GM18907 (cell line): Measurements from ENCODE around the gene PROSER3.

Experiments
- ATAC-seq: cut with Tn5 transposase; IDR thresholded peaks from one replicate; pipeline ENCODE4 v1.9.1; 2021; ENCODE audit warnings: mild to moderate bottlenecking, moderate library complexity; ENCODE audit not compliant: unreplicated experiment

PROSER3 gene

DNA sequence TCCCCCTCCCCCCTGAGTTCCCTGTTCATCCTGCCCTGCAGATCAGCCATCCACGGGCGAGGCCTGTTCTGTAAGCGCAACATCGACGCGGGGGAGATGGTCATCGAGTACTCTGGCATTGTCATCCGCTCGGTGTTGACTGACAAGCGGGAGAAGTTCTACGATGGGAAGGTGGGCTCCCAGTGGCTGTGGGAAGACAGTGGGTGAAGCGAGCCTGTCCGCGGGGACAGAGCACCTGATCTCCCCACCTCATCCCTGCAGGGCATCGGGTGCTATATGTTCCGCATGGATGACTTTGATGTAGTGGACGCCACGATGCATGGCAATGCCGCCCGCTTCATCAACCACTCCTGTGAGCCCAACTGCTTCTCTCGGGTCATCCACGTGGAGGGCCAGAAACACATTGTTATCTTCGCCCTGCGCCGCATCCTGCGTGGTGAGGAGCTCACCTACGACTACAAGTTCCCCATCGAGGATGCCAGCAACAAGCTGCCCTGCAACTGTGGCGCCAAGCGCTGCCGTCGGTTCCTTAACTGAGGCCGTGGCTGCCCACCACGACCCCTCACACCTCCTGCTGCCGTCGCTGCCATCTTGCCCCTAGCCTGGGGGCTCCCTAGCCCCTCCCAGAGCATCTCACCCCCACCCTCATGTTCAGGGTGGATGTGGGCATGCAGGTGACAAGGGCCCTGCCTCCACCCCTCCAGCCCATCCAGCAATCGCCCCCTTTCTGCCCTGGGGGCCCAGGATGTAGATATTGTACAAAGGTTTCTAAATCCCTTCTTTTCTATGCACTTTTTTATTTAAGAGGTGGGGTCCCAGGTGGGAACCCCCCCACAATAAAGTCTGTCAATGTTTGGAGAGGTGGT lies 19.7 kb upstream of the PROSER3 start:
- no peak for ATAC-seq

DNA sequence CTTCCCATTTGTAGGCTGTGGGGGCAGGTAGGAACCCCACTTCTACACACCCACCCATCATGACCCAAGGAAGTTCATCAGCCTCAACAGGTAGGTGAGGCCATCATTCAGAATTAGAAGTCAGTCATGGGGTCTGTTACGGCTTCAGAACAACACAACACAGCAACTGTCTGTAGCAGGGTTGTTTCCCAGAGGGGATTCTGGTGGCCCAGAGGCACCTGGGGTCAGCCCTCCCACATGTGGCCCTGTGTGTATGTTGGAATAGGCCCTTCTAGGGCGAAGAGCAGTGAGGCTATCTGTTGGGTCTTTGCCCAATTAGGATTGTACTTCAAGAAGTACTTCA lies 19.1 kb upstream of the PROSER3 start:
- no peak for ATAC-seq

DNA sequence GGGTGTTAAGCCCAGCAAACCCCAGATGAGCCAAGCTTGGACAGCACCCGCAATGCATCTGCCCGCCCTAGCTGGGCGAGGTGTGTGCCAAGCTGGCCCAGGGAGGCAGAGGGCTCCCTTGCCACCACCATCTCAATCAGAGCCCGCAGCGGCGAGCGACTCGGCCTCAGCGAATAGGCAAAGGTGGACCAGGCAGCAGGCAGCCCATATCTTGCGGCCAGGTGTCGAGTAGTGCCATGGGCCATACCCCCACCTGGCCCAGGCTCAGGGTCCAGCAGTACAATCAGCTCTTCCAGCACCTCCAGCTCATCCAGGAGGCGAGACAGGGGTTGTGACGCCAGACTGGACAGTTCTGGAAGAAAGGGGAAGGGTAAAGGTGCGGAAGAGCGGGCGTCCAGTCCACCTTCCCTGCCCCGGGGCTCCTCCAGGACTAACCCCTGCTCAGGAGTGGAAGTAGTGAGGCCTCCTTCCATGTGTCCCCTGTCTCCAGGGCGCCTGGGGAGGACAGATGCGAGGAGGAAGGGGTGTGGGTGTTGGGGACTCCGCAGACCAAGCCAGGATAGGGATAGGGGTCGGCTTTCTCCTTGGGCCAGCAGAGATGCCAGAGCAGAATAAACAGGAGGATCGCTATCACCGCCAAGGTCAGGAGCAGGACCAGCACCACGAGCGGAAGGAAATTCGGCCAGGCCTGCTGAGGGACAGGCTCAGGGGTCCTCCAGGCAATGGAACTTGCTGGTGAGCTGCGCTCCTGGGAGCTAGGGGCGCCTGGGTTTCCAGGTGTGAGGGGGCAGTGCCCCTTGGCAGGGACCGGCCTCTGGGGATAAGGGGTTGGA lies 18.5 kb upstream of the PROSER3 start:
- no peak for ATAC-seq

DNA sequence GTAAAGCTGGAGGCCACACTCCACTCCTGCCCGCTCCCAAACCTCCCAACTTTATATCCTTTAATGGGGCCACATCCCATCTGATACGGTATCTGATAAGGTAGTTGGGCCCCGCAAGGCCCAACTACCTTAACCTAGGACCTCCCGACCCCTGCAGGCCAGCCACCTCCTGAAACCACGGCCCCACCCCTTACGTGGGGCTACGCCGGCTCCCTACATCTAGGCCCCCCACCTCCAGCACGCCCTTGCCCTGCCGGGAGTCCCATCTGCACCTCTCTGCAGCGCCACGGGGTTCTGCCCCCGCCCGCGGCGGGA lies 17.9 kb upstream of the PROSER3 start:
- no peak for ATAC-seq

DNA sequence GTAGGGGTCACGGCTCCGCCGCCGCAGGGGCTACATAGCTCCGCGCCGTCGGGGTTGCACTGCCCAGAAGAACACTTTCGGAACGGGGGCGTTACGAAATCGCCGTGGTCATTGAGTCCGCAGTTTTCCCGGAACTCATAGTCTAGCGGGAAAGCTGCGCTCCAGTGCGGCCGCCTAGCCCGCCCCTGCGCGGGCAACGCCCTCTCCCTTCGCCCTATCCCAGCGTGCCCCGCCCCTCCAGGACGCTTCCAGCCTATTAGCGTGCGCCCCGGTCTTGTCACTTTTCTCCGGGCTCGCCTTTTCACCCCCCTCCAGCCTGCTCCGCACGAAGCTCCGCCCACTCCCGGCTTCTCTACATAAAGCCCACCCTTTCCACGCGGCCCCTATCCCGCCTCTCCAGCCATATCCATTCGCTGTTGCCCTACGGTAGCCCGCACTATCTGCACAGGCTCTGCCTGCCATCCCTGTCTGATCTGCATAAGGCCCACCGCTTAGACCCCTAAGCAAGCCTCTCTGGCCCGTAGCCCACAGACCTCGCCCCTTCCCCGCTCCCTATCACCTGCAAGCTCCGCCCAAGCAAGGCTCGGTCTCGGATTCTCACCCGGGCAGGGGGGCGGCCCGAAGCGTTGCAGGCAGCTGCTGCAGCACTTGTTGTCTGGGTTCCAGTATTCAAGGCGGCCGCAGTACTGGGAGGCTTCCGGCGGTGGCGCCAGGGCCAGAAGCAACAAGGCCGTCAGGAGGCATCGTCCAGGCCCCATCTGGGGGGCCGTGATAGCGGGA lies 17.4 kb upstream of the PROSER3 start:
- peak; percentile 56 for ATAC-seq

DNA sequence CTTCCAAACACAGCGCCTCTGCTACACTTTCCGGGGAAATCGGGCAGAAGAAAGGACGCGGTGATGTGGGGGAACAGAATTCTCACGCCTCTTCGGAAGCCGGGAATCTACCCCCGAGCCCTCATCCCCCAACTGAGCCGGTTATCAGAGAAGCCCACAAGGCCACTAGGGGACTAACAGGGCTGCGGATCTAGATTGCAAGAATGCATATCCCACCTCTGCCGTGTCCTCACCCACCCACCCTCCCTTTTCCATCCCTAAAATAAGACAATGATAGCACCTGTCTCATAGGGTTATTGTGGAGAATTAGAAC lies 16.8 kb upstream of the PROSER3 start:
- no peak for ATAC-seq

DNA sequence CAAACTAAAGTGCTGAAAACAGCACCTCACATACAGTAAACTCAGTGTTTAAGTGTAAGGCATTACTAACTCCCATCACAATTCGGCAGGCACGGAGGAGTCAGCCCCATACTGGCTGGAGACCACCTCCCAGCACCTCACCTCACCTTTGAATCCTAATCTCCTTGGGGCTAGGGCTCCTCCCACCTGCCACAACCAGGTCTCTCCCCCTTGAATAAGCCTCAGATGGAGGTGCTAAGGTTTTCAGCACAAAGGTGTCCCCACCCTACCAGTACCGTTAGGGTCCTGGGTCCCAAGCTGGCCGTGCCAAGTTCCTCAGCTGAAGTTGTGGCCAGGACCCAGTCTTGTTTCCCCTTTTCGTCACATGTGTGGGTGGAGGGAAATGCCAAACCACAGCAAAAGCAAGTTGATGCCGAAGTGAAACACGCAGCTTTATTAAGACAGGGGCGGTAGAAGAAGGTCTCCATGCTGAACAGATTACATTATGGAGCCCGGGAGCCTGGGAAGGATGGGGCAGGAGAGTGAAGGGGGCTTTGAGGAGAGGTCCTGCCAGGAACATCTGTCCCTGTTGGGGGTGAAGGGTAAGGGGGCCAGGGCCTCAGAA lies 15.8 kb upstream of the PROSER3 start, which contains the start of gene IGFLR1:
IGFLR1 (minus strand) TSS at position 332 of the 604 bp plus-strand sequence. CDS start 1,272 bp downstream, outside the sequence.
- ATAC-seq = no peak

DNA sequence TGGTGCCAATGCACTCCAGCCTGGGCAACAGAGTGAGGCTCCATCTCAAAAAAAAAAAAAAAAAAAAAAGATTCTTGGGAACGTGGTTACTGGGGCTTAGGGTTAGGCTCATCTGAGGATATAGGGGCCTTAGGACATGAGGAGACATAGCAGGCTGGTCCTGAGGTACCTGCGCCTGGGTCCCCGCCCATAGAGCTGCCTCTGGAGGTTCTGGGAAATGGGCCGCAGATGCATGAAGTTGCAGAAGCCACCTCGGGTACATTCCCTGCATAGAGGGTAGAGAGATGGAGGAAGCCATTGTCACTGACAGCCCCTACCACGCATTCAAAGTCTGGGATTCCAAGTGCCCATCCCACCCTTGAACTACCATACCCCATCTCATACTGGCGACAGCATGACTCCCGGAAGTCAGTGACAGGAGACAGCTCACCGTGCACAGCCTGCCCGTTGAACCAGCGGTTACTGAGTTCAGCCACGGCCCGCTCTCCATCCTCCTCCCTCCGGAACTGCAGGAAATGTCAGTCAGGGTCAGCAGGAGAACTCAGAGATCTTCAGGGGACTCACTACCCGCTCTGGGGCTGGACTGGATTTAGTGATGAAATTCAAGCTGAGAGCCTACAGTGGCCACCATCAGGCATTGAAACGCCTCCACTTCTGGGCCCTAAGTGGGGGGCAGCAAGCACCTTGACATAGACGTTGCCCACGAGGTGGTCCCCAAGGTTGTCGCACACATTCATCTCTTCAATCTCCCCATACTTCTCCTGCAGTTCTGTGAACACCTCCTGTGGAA lies 14.1 kb upstream of the PROSER3 start:
- ATAC-seq = no peak

DNA sequence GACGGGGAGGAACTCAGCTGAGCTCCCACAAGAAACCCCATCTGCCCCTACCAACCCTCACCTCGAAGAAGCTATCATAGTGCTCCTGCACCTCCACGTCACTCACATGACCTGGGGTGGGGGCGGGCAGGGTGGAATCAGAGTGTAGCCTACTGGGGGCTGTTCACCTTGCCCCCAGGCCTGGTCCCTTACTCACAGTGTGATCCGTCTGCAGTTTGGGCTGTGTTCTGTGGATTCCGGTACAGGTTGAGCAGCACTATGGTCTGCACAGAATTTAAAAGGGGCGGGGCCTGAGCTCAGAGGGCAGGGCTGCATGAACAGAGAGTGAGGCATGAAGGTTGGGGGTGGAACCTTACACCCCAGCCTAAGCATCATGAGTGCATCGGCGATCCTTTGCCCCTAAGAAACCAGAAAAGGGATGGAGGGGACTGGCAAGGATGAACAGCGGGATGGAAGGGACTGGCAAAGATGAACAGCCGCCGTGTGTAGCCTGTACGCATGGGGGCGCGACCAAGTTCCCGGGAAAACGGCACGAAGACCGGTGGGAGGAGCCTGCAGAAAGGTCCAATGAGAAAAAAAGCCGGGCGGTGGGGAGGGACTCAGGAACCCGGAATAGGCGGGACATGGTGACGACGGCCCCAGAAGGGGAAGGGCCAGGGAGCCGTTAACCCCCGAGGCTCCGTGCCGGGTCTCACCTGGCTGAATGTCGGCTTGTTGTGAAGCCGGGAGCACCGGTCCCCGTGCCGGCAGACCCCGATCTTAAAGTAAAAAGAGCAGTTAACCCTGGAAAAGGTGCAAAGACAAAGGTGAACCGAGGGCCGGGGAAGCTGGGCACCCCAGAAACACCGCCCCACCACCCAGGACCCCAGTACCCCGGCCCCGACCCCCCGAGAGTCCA lies 13.3 kb upstream of the PROSER3 start:
- ATAC-seq = peak; percentile 39

DNA sequence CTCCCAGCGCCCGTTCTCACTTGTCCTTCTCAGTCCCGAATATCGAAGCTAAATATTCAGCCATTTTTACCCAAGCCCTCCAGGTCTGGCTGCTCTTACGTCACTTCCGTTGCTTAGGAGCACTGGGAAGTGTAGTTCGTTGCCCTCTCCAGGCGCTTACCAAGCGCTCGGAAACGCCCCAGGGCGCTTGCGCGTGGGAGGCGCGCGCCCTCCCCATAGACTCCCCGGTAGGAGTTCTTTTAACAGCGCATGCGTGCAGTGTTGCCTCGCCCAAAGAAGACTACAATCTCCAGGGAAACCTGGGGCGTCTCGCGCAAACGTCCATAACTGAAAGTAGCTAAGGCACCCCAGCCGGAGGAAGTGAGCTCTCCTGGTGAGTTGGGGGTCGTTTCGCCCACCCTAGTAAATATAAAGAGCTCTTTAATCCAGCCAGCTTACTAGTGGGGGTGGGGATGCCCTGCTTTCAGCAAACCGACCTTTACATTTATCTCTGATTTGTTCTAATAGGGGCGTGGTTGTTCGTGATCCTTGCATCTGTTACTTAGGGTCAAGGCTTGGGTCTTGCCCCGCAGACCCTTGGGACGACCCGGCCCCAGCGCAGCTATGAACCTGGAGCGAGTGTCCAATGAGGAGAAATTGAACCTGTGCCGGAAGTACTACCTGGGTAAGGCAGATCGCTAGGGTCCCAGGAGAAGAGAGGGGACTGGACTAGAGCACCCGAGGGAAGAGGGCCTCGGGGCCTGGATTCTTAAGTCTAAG lies 12.5 kb upstream of the PROSER3 start, which contains the start of the genes PSENEN and U2AF1L4:
PSENEN (plus strand) TSS at position 324 of the 759 bp plus-strand sequence; CDS start at position 604, 280 bp downstream.
U2AF1L4 (minus strand) TSS at position 91 of the 759 bp plus-strand sequence; CDS start at position 64, 27 bp downstream.
- peak; percentile 41 for ATAC-seq

DNA sequence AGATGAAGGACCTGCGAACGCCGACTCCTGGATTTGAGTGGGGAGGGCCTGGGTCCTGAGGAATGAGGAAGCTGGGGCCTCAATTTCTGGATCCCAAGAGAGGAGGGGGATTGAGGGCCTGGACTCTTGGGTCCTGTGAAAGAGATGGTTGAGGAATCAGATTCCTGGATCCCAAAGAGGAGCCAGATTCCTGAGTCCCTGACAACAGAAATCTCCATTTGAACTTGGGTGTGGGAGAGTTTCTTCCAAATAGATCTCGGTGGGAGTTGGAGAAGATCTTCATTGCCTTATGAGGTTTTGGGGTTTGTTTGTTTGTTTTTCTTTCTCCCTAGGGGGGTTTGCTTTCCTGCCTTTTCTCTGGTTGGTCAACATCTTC lies 11.9 kb upstream of the PROSER3 start:
- ATAC-seq = no peak

DNA sequence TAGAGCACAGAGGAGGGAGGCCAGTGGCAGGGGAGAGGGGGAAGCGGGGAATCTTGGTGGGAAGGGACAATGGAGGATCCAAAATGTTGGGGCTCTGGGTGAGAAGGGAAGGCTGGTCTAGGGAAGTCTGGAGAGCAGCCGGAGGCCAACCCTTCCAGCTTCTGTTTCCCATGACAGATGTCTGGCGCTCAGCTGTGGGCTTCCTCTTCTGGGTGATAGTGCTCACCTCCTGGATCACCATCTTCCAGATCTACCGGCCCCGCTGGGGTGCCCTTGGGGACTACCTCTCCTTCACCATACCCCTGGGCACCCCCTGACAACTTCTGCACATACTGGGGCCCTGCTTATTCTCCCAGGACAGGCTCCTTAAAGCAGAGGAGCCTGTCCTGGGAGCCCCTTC lies 11.4 kb upstream of the PROSER3 start:
- ATAC-seq = no peak

DNA sequence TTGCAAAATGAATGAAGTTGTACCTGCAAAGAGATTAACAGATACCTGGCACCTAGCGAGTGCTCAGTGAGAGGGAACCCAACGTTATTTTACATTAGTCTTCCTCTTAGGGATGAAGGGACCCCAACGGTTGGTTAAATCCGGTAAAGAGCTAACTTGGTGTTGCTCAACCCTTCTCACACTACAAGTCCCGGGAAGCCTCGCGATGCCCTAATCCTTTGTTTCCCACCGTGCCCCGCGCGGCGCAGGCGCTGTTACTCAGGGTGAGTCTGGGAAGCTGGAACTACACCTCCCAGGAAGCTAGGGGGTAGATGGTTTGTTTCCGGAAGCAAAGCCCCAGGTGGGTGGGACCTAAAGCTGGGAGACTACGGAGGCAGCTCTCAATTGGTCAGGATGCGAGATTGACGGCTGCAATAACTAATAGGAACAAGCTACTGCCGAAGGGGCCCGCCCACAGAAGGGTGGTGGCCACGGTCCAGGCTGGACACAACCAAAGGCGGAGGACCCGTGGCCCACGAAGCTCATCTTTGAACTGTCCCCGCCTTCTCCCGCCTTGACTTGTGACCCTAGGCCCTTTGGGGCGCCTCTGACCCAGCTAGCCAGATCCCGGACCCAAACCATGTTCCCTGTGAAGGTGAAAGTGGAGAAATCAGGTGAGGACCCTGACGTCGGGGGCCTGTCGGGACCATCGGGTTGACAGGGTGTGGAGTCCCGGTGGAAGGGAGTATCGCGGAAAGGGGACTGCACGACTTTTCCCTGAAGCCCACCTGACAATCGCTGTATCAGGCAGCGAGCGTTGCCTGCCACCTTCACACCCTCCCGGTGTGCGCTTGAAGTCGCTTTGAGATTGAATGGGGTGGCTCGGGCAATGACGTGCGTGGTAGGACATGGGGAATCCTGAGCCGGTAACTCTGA lies 9.6 kb upstream of the PROSER3 start, which contains the start of gene LIN37:
LIN37 (plus strand) TSS at position 471 of the 915 bp plus-strand sequence; CDS start at position 620, 149 bp downstream.
- peak; percentile 69 for ATAC-seq

DNA sequence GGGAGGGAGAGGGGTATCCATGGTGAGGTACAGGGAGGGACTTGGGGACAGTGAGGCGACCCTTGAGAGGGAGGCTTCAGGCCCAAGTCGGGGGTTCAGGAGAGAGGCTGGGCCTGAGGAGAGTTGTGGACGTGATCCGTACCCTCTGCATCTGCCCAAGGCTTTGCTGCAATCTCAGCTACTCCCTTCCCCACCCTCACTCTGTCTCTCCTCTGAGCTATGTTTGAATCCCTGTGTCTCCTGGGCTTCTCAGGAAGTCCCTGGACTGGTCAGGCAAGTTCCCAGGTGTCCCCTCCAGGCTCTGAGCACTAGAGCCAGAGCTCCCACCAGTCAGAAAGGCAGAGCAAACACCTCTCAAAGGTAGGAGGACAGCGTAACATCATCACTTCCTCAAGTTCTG lies 7.8 kb upstream of the PROSER3 start:
- no peak for ATAC-seq

DNA sequence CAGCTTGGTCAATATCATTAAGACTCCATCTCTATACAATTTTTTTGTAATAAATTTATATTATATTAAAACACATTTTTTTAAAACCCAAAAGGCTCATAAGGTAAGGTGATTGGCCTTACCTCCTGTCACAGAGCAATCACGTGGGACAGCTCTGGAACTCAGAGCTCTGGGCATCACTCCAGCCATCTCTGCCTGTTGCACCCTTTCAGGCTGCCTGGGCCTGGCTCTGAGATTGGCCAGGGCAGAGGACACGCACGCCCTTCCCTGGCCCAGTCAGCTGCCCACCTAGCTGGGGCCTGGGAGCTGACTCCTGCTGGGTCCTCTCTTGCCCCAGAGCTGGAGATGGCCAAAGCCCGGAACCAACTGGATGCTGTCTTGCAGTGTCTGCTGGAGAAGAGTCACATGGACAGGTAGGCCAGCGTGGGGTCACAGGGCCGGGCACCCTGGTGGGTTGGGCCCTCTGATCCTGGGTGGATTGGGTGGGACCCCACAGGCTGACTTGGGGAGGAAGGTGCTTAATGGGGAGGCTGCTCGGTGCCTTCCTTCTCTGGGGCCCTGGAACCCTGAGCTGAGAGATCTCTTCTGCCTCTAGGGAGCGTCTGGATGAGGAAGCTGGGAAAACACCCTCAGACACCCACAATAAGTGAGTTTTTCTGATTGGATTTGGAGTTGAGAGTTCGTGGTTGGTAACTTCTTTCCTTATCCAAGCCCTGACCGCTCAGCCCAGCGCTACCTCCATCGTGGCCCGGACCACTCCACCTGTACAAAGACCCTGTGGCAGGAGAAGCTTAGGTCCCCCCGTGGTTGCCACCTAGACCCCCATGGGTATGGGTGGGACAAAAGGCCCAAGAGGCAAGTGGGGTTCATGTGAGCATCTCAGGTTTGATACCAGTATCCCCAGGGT lies 5.9 kb upstream of the PROSER3 start:
- ATAC-seq = no peak

DNA sequence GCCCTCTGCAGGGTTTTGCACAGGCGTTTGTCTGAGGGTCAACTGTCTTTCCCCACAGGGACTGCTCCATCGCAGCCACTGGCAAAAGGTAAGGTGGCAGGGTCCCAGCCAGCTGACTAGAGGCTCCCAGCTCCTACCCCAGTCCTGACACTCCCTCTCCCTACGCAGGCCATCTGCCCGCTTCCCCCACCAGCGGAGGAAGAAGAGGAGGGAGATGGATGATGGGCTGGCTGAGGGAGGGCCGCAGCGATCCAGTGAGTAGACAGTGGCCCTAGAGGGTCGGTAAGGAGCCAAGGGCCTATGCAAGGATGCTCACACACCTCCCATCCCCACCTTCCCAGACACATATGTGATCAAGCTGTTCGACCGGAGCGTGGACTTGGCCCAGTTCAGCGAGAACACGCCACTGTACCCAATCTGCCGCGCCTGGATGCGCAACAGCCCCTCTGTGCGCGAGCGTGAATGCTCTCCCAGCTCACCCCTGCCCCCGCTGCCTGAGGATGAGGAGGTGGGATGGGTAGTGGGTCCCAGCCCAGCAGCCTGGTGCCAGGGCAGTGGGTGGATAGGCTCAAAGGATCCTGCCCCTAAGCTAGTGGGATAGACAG lies 5.1 kb upstream of the PROSER3 start:
- no peak for ATAC-seq
